Fibroblast of lung (primary cell): ENCODE data around the gene C1QTNF3.

Experiments used
- CTCF ChIP-seq, 2 donors: IDR thresholded peaks in 1 of 2; conservative IDR thresholded peaks in 1 of 2; 1 replicate in 1 of 2; 2 replicates in 1 of 2; pipeline ENCODE4 v1.5.1; 2011 to 2012; ENCODE audit warnings: low read length in 2 of 2, control low read depth in 1 of 2, inconsistent platforms in 1 of 2, low read depth in 1 of 2, mild to moderate bottlenecking in 1 of 2
- EZH2 ChIP-seq: IDR thresholded peaks from 2 replicates; pipeline ENCODE4 v1.5.1; 2012; ENCODE audit warnings: low read length, control low read depth, mild to moderate bottlenecking; ENCODE audit errors: missing control alignments

- no peak for TF ChIP-seq CTCF (conservative IDR thresholded peaks at IDR 0.05 in 1 of 2, IDR thresholded peaks at IDR 0.05 in 1 of 2; ENCODE audit: low read depth in 1 of 2, low read length in 2 of 2)
- TF ChIP-seq EZH2 = no peak
These were observed 20.8 kb downstream of the C1QTNF3 start for GRCh38 chr5:34022121-34022705.
